ENCODE data around the gene ANP32E. TPM values are rescaled to one million over a fixed set of nuclear protein-coding genes. Genes with fewer than 3 reads are reported as not detected.

ANP32E gene
- total and polyA plus RNA-seq, 9 of the 15 experiments (the other 6 are each of a cell fraction or from before 2014, with no cell fraction given), result 60.4 to 197 (median 104) TPM

DNA sequence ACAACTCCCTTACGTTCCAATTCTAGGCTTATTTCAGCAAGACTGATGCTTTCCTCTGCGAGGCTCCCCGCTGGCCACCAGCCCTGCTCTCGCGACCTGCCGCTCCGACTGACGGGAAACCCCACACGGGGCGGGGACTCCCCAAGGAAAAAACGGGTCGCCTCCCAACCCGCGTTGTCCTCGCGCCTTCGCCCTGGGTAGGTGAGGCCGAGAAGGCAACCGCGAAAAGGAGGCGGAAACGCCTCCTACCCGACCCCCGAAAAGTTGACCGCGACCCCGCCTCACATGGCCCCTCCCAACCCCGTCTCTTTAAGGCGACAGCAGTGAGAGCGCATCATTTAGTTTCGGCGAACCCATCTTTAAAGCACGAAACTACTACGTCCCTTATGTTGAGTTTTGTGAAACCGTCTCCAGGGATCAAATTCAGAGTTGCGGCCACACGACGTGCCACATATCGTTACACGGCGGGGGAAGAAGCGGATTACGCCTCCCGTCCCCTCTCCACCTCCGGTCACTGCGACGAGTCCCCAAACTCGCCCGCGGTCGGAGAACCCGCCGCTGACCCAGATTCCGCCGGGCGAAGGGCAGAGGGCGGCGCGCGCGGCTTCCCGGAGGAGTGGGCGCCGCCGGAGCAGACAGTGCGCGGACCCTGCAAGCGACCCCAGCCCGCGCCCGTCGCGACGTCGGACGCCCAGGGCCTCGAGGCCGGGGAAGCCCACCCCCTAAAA, 1.2 kb downstream of the ANP32E start (continued):
- TF ChIP-seq CC2D1A (IDR thresholded peaks at IDR 0.05), result no peak
- TF ChIP-seq, protein P1, sequence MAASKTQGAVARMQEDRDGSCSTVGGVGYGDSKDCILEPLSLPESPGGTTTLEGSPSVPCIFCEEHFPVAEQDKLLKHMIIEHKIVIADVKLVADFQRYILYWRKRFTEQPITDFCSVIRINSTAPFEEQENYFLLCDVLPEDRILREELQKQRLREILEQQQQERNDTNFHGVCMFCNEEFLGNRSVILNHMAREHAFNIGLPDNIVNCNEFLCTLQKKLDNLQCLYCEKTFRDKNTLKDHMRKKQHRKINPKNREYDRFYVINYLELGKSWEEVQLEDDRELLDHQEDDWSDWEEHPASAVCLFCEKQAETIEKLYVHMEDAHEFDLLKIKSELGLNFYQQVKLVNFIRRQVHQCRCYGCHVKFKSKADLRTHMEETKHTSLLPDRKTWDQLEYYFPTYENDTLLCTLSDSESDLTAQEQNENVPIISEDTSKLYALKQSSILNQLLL (CRISPR knock-in tag; IDR thresholded peaks at IDR 0.05; ENCODE audit: borderline replicate concordance), result no peak
- no peak for TF ChIP-seq BRCA1 (IDR thresholded peaks at IDR 0.05)
- no peak for TF ChIP-seq BRCA1 (CRISPR knock-in tag; IDR thresholded peaks at IDR 0.05)
- TF ChIP-seq ZNF239 (CRISPR knock-in tag; IDR thresholded peaks at IDR 0.05), result no peak
- TF ChIP-seq NCOA6 (IDR thresholded peaks at IDR 0.05), result no peak
- TF ChIP-seq ZNF165 (CRISPR knock-in tag; IDR thresholded peaks at IDR 0.05; ENCODE audit: borderline replicate concordance), result no peak
- TF ChIP-seq, protein P2, sequence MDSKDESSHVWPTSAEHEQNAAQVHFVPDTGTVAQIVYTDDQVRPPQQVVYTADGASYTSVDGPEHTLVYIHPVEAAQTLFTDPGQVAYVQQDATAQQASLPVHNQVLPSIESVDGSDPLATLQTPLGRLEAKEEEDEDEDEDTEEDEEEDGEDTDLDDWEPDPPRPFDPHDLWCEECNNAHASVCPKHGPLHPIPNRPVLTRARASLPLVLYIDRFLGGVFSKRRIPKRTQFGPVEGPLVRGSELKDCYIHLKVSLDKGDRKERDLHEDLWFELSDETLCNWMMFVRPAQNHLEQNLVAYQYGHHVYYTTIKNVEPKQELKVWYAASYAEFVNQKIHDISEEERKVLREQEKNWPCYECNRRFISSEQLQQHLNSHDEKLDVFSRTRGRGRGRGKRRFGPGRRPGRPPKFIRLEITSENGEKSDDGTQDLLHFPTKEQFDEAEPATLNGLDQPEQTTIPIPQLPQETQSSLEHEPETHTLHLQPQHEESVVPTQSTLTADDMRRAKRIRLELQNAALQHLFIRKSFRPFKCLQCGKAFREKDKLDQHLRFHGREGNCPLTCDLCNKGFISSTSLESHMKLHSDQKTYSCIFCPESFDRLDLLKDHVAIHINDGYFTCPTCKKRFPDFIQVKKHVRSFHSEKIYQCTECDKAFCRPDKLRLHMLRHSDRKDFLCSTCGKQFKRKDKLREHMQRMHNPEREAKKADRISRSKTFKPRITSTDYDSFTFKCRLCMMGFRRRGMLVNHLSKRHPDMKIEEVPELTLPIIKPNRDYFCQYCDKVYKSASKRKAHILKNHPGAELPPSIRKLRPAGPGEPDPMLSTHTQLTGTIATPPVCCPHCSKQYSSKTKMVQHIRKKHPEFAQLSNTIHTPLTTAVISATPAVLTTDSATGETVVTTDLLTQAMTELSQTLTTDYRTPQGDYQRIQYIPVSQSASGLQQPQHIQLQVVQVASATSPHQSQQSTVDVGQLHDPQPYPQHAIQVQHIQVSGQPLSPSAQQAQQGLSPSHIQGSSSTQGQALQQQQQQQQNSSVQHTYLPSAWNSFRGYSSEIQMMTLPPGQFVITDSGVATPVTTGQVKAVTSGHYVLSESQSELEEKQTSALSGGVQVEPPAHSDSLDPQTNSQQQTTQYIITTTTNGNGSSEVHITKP (IDR thresholded peaks at IDR 0.05; ENCODE audit: partially characterized antibody), result peak; percentile 29
- TF ChIP-seq ERF (CRISPR knock-in tag; IDR thresholded peaks at IDR 0.05), result 0 out of 2 replicates have a peak, but pooled peaks have one; percentile 14
- TF ChIP-seq ZFP30 (CRISPR knock-in tag; IDR thresholded peaks at IDR 0.05; ENCODE audit: borderline replicate concordance), result no peak
- TF ChIP-seq HDAC8 (tag; IDR thresholded peaks at IDR 0.05), result no peak
- TF ChIP-seq EHMT2 (IDR thresholded peaks at IDR 0.05), result no peak
- TF ChIP-seq, protein P3, sequence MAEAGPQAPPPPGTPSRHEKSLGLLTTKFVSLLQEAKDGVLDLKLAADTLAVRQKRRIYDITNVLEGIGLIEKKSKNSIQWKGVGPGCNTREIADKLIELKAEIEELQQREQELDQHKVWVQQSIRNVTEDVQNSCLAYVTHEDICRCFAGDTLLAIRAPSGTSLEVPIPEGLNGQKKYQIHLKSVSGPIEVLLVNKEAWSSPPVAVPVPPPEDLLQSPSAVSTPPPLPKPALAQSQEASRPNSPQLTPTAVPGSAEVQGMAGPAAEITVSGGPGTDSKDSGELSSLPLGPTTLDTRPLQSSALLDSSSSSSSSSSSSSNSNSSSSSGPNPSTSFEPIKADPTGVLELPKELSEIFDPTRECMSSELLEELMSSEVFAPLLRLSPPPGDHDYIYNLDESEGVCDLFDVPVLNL (CRISPR knock-in tag; IDR thresholded peaks at IDR 0.05; ENCODE audit: low read depth), result no peak
- TF ChIP-seq ZNF699 (CRISPR knock-in tag; IDR thresholded peaks at IDR 0.05; ENCODE audit: insufficient replicate concordance), result no peak
- TF ChIP-seq, protein P4, sequence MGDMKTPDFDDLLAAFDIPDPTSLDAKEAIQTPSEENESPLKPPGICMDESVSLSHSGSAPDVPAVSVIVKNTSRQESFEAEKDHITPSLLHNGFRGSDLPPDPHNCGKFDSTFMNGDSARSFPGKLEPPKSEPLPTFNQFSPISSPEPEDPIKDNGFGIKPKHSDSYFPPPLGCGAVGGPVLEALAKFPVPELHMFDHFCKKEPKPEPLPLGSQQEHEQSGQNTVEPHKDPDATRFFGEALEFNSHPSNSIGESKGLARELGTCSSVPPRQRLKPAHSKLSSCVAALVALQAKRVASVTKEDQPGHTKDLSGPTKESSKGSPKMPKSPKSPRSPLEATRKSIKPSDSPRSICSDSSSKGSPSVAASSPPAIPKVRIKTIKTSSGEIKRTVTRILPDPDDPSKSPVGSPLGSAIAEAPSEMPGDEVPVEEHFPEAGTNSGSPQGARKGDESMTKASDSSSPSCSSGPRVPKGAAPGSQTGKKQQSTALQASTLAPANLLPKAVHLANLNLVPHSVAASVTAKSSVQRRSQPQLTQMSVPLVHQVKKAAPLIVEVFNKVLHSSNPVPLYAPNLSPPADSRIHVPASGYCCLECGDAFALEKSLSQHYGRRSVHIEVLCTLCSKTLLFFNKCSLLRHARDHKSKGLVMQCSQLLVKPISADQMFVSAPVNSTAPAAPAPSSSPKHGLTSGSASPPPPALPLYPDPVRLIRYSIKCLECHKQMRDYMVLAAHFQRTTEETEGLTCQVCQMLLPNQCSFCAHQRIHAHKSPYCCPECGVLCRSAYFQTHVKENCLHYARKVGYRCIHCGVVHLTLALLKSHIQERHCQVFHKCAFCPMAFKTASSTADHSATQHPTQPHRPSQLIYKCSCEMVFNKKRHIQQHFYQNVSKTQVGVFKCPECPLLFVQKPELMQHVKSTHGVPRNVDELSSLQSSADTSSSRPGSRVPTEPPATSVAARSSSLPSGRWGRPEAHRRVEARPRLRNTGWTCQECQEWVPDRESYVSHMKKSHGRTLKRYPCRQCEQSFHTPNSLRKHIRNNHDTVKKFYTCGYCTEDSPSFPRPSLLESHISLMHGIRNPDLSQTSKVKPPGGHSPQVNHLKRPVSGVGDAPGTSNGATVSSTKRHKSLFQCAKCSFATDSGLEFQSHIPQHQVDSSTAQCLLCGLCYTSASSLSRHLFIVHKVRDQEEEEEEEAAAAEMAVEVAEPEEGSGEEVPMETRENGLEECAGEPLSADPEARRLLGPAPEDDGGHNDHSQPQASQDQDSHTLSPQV (IDR thresholded peaks at IDR 0.05), result no peak
- TF ChIP-seq U2AF1 (optimal IDR thresholded peaks at IDR 0.05; ENCODE audit: low read depth, low read length), result peak; percentile 63
- TF ChIP-seq MTA1 (IDR thresholded peaks at IDR 0.05; ENCODE audit: borderline replicate concordance), result peak; percentile 86

All from K562 (cell line).